ENCODE data around the gene IDUA. TPM values are rescaled to one million over a fixed set of nuclear protein-coding genes. Genes with fewer than 3 reads are reported as not detected.

Gene IDUA
- total RNA-seq, 5 donors from 2014 or later (not counting 1 experiment from before 2014, with no cell fraction given) = 60.4 to 96.5 (median 78.7) TPM

- Histone ChIP-seq H3K36me3 (ENCODE audit: control insufficient read depth in 2 of 2, extremely low read depth in 1 of 2, insufficient read depth in 1 of 2, low read length in 1 of 2) (peaks cover 22 to 24% of the 10 kb centered on the region in 2 donors), H3K9me3 (no peaks in the 10 kb centered on the region), H3K4me3 (ENCODE audit: control insufficient read depth in 1 of 2, extremely low read depth in 1 of 2, low read length in 1 of 2) (no peak overlapping the region), H3K4me1 (ENCODE audit: control insufficient read depth in 1 of 2, extremely low read depth in 1 of 2, insufficient read depth in 2 of 2, low read length in 2 of 2) (peaks cover 8 to 53% of the 10 kb centered on the region in 2 experiments), H3K27ac (ENCODE audit: low read length) (no peak overlapping the region), H3K27me3 (replicated peaks in 1 of 2; ENCODE audit: control insufficient read depth in 2 of 2, extremely low read depth in 1 of 2, insufficient read depth in 2 of 2, low read length in 1 of 2) (peaks cover 0 to 14% of the 10 kb centered on the region in 2 experiments)
- CTCF ChIA-PET = no interaction called here
- H3K27ac Mint-ChIP-seq = no peak overlapping the region
- H3K36me3 Mint-ChIP-seq = no peaks in the 10 kb centered on the region
- no peaks in the 10 kb centered on the region for H3K9me3 Mint-ChIP-seq
- peak overlapping the region in 1 of 3 donors; percentile 17 for H3K4me3 Mint-ChIP-seq
- peaks cover 12 to 16% (median 15%) of the 10 kb centered on the region in 3 donors for H3K4me1 Mint-ChIP-seq
- no peak for ATAC-seq (replicated peaks in 1 of 4)
- WGBS (ENCODE audit: insufficient coverage) = 81% methylated on average over 3 of the region's 24 CpGs
- POLR2A ChIA-PET = no interaction called here
- DNase-seq = no peak
- H3K27me3 Mint-ChIP-seq = no peaks in the 10 kb centered on the region
Measured at GRCh38 chr4:968221-968620, 18.6 kb upstream of the IDUA start.

DNA sequence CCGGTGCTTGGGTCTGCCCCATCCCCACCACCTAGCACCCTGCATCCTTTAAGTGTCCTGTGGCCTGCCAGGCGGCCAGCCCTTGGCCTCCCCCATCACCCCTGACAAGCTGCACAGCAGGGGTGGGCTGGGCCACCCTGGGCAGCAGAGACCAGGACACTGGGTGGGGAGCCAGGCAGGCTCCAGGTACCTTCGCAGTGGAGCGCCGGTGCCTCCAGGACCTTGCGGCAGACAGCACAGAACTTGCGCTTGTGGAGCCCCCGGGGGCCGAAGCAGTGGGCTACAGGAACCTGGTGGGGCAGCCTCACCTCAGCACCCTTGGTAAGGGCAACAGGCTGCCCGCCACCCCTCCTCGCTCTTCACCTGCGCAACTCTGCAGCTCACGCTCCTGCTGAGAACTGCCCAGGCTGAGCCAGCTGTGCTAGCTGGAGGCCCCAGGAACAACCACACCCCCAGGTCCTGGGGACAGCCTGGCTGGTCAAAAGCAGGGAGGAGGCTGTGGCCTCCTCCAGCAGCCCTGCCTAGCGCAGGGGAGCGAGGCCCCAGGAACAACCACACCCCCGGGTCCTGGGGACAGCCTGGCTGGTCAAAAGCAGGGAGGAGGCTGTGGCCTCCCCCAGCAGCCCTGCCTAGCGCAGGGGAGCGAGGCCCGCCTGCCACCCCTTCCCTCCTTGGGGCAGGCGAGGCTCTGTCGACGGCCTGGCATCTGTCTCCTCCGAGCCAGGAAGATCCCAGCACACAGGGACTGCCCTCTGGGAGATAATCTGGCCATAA is 18.0 kb upstream of the IDUA start:
- Histone ChIP-seq H3K4me1 (ENCODE audit: control insufficient read depth in 1 of 2, extremely low read depth in 1 of 2, insufficient read depth in 2 of 2, low read length in 2 of 2) (peaks cover 8 to 50% of the 10 kb centered on the region in 2 experiments), H3K27me3 (replicated peaks in 1 of 2; ENCODE audit: control insufficient read depth in 2 of 2, extremely low read depth in 1 of 2, insufficient read depth in 2 of 2, low read length in 1 of 2) (peaks cover 0 to 14% of the 10 kb centered on the region in 2 experiments), H3K4me3 (ENCODE audit: control insufficient read depth in 1 of 2, extremely low read depth in 1 of 2, low read length in 1 of 2) (no peak overlapping the region), H3K27ac (ENCODE audit: low read length) (no peak overlapping the region), H3K9me3 (no peaks in the 10 kb centered on the region), H3K36me3 (ENCODE audit: control insufficient read depth in 2 of 2, extremely low read depth in 1 of 2, insufficient read depth in 1 of 2, low read length in 1 of 2) (peaks cover 17 to 24% of the 10 kb centered on the region in 2 donors)
- no peaks in the 10 kb centered on the region for H3K9me3 Mint-ChIP-seq
- H3K36me3 Mint-ChIP-seq = no peaks in the 10 kb centered on the region
- ChIA-PET POLR2A (interaction anchor here in 1 of 2 donors (0.6 kb wide), 1 partner anchor 33 kb away, joined by 3 read pairs; no protein-coding TSS in a partner anchor), CTCF (no interaction called here)
- peaks cover 12 to 16% (median 15%) of the 10 kb centered on the region in 3 donors for H3K4me1 Mint-ChIP-seq
- DNase-seq = no peak
- no peak overlapping the region for H3K27ac Mint-ChIP-seq
- H3K27me3 Mint-ChIP-seq = no peaks in the 10 kb centered on the region
- ATAC-seq (replicated peaks in 1 of 4) = no peak
- H3K4me3 Mint-ChIP-seq = peak overlapping the region in 1 of 3 donors; percentile 17
- 95% methylated on average over 16 of the region's 23 CpGs for WGBS (ENCODE audit: insufficient coverage)

DNA sequence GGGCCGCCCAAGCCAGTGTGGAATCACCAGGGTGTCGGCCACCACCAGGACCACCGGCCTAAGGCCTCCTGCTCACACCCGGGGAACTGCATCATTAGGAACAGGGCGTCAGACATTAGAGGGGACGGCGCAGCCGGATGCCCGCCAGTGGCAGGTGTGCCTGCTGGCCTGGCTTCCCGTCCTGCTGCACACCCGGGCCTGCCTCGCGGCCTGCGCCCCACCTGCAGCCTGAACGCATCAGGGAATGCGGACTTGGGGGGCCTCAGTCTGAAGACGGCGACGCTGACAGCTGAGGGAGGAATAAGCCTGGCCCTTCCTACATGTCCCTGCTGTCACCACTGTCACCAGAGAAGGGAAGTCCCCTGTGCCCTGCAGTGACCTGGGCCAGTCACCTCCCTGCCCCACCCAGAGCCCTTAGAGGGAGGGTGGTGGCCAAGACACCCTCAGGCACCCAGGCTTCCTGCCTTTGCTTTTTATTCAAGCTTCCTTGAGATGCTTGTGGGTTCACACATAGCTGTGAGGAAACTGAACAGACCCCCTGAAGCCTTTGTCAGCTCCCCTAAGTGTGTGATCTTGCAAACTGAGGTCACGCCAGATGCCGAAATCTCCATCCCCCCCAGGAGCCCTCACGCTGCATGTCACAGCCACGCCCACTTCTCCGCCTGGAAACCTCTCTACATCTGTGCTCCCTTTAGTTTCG is 16.6 kb upstream of the IDUA start:
- Mint-ChIP-seq H3K27ac (peak overlapping the region in 1 of 2 donors; percentile 44), H3K27me3 (no peaks in the 10 kb centered on the region), H3K36me3 (no peaks in the 10 kb centered on the region), H3K4me3 (peak overlapping the region; percentile 47 to 59 (median 55)), H3K9me3 (no peaks in the 10 kb centered on the region), H3K4me1 (peaks cover 12 to 16% (median 15%) of the 10 kb centered on the region in 3 donors)
- ChIA-PET POLR2A (no interaction called here), CTCF (interaction anchor here in 1 of 2 donors (0.6 to 1.0 kb wide), 2 partner anchors 12 to 17 kb away, joined by 3 read pairs; partner anchors contain the start of gene IDUA)
- Histone ChIP-seq H3K9me3 (no peaks in the 10 kb centered on the region), H3K4me1 (ENCODE audit: control insufficient read depth in 1 of 2, extremely low read depth in 1 of 2, insufficient read depth in 2 of 2, low read length in 2 of 2) (peaks cover 8 to 57% of the 10 kb centered on the region in 2 experiments), H3K36me3 (ENCODE audit: control insufficient read depth in 2 of 2, extremely low read depth in 1 of 2, insufficient read depth in 1 of 2, low read length in 1 of 2) (peaks cover 12 to 19% of the 10 kb centered on the region in 2 donors), H3K27me3 (replicated peaks in 1 of 2; ENCODE audit: control insufficient read depth in 2 of 2, extremely low read depth in 1 of 2, insufficient read depth in 2 of 2, low read length in 1 of 2) (peaks cover 0 to 14% of the 10 kb centered on the region in 2 experiments), H3K27ac (ENCODE audit: low read length) (peak overlapping the region; percentile 72), H3K4me3 (ENCODE audit: control insufficient read depth in 1 of 2, extremely low read depth in 1 of 2, low read length in 1 of 2) (no peak overlapping the region)
- DNase-seq = peak in 33 of 35 experiments; percentile 29 to 86 (median 59)
- peak in 2 of 4 experiments; percentile 6 to 24 for ATAC-seq (replicated peaks in 1 of 4)
- WGBS (ENCODE audit: insufficient coverage) = 82% methylated on average over 22 of the region's 25 CpGs

GRCh38 chr4:970854-971520 is 15.9 kb upstream of the IDUA start:
- H3K27ac ChIP-seq (ENCODE audit: low read length) = peak overlapping the region; percentile 72
- ChIA-PET POLR2A (no interaction called here), CTCF (interaction anchor here in 1 of 2 donors (0.6 to 1.0 kb wide), 2 partner anchors 13 to 16 kb away, joined by 3 read pairs; partner anchors contain the start of gene IDUA)
- H3K4me3 ChIP-seq (ENCODE audit: control insufficient read depth in 1 of 2, extremely low read depth in 1 of 2, low read length in 1 of 2) = no peak overlapping the region
- 78% methylated on average over 10 of the region's 17 CpGs for WGBS (ENCODE audit: insufficient coverage)
- H3K27me3 Mint-ChIP-seq = no peaks in the 10 kb centered on the region
- H3K4me3 Mint-ChIP-seq = peak overlapping the region; percentile 47 to 59 (median 55)
- H3K27ac Mint-ChIP-seq = no peak overlapping the region
- H3K9me3 Mint-ChIP-seq = no peaks in the 10 kb centered on the region
- no peak for ATAC-seq (replicated peaks in 1 of 4)
- H3K36me3 Mint-ChIP-seq = no peaks in the 10 kb centered on the region
- H3K27me3 ChIP-seq (replicated peaks in 1 of 2; ENCODE audit: control insufficient read depth in 2 of 2, extremely low read depth in 1 of 2, insufficient read depth in 2 of 2, low read length in 1 of 2) = peaks cover 0 to 14% of the 10 kb centered on the region in 2 experiments
- H3K4me1 Mint-ChIP-seq = peaks cover 12 to 16% (median 15%) of the 10 kb centered on the region in 3 donors
- H3K4me1 ChIP-seq (ENCODE audit: control insufficient read depth in 1 of 2, extremely low read depth in 1 of 2, insufficient read depth in 2 of 2, low read length in 2 of 2) = peaks cover 8 to 57% of the 10 kb centered on the region in 2 experiments
- peaks cover 5 to 15% of the 10 kb centered on the region in 2 donors for H3K36me3 ChIP-seq (ENCODE audit: control insufficient read depth in 2 of 2, extremely low read depth in 1 of 2, insufficient read depth in 1 of 2, low read length in 1 of 2)
- DNase-seq = peak in 1 of 35 experiments; percentile 44
- H3K9me3 ChIP-seq = no peaks in the 10 kb centered on the region

GRCh38 chr4:971666-972500 is 15.0 kb upstream of the IDUA start:
- Histone ChIP-seq H3K27me3 (replicated peaks in 1 of 2; ENCODE audit: control insufficient read depth in 2 of 2, extremely low read depth in 1 of 2, insufficient read depth in 2 of 2, low read length in 1 of 2) (peaks cover 0 to 14% of the 10 kb centered on the region in 2 experiments), H3K4me3 (ENCODE audit: control insufficient read depth in 1 of 2, extremely low read depth in 1 of 2, low read length in 1 of 2) (peak overlapping the region; percentile 64 to 74), H3K27ac (ENCODE audit: low read length) (peak overlapping the region; percentile 72), H3K9me3 (no peaks in the 10 kb centered on the region), H3K36me3 (ENCODE audit: control insufficient read depth in 2 of 2, extremely low read depth in 1 of 2, insufficient read depth in 1 of 2, low read length in 1 of 2) (peaks cover 0 to 9% of the 10 kb centered on the region in 2 donors), H3K4me1 (ENCODE audit: control insufficient read depth in 1 of 2, extremely low read depth in 1 of 2, insufficient read depth in 2 of 2, low read length in 2 of 2) (peaks cover 8 to 57% of the 10 kb centered on the region in 2 experiments)
- Mint-ChIP-seq H3K4me3 (peak overlapping the region; percentile 43 to 55 (median 53)), H3K27ac (no peak overlapping the region), H3K4me1 (peaks cover 12 to 16% (median 15%) of the 10 kb centered on the region in 3 donors), H3K27me3 (no peaks in the 10 kb centered on the region), H3K36me3 (no peaks in the 10 kb centered on the region), H3K9me3 (no peaks in the 10 kb centered on the region)
- ChIA-PET CTCF (no interaction called here), POLR2A (no interaction called here)
- WGBS (ENCODE audit: insufficient coverage) = 80% methylated on average over 20 of the region's 24 CpGs
- ATAC-seq (replicated peaks in 1 of 4) = no peak
- DNase-seq = peak in 1 of 35 experiments; percentile 39

Measured in T-cell (primary cell).